ENCODE measurements around the gene ATP1A4. TPM values are rescaled to one million over a fixed set of nuclear protein-coding genes. Genes with fewer than 3 reads are reported as not detected.

ATP1A4 gene
- total and polyA plus RNA-seq, 10 of the 15 experiments (the other 5 are each of a cell fraction or from before 2014, with no cell fraction given): 0.31 to 1.0 (median 0.54) TPM

GRCh38 chr1:160123726-160124125 lies 27.7 kb upstream of the ATP1A4 start:
- FAIRE-seq (peak; percentile 38), DNase-seq (ENCODE audit: low read depth, low spot score) (no peak), ATAC-seq (no peak)
- no peak overlapping the region for H2AFZ ChIP-seq (ENCODE audit: control insufficient read depth, low read depth, low read length)
- no peaks in the 10 kb centered on the region for H3K4me1 ChIP-seq (ENCODE audit: control insufficient read depth, insufficient read depth, low read length)
- no peak overlapping the region for H3K27ac ChIP-seq (ENCODE audit: control insufficient read depth, insufficient read depth)
- no peaks in the 10 kb centered on the region for H4K20me1 ChIP-seq (ENCODE audit: control insufficient read depth, insufficient read depth)
- TF ChIP-seq BMI1 (IDR thresholded peaks at IDR 0.05; ENCODE audit: borderline replicate concordance) (no peak), JUND (IDR thresholded peaks at IDR 0.05; ENCODE audit: low read depth, low read length) (no peak), NFYB (IDR thresholded peaks at IDR 0.05; ENCODE audit: insufficient read depth, low read depth, low read length) (no peak), ZBED1 (IDR thresholded peaks at IDR 0.05; ENCODE audit: borderline replicate concordance) (no peak), KDM1A (IDR thresholded peaks at IDR 0.05; ENCODE audit: borderline replicate concordance) (no peak), NKRF (conservative IDR thresholded peaks at IDR 0.05) (no peak), HDAC2 (IDR thresholded peaks at IDR 0.05) (no peak), TAF1 (IDR thresholded peaks at IDR 0.05; ENCODE audit: borderline replicate concordance, low read depth, low read length) (no peak), LARP7 (IDR thresholded peaks at IDR 0.05) (no peak), TARDBP (IDR thresholded peaks at IDR 0.05; ENCODE audit: borderline replicate concordance) (no peak), SIN3A (IDR thresholded peaks at IDR 0.05; ENCODE audit: low read depth, low read length) (no peak), IRF5 (IDR thresholded peaks at IDR 0.05; ENCODE audit: borderline replicate concordance) (no peak), ZNF274 (IDR thresholded peaks at IDR 0.05; ENCODE audit: insufficient read depth, insufficient read length) (no peak), SIX5 (IDR thresholded peaks at IDR 0.05; ENCODE audit: low read depth, low read length, severe bottlenecking) (no peak)
- in situ Hi-C loops (cut with MboI) (no loop called here), intact Hi-C loops (cut with micrococcal nuclease; ENCODE audit: unreplicated experiment) (no loop called here)
- H3K27me3 ChIP-seq (replicated peaks in 1 of 2; ENCODE audit: control insufficient read depth in 2 of 2, insufficient read depth in 2 of 2, low read length in 1 of 2): peaks cover 0 to 1% of the 10 kb centered on the region in 2 experiments; a peak in 2 of 4 replicates
- no peaks in the 10 kb centered on the region for H3K36me3 ChIP-seq (ENCODE audit: control insufficient read depth in 2 of 2, insufficient read depth in 2 of 2, low read length in 1 of 2)
- no peaks in the 10 kb centered on the region for H3K9me3 ChIP-seq (replicated peaks; ENCODE audit: control insufficient read depth, insufficient read depth, low read length)
- H3K79me2 ChIP-seq (ENCODE audit: control insufficient read depth, insufficient read depth, low read length): no peaks in the 10 kb centered on the region
- no peak overlapping the region for H3K9ac ChIP-seq (ENCODE audit: control insufficient read depth, insufficient read depth, low read length)
- ChIA-PET CTCF (interaction anchor here (0.6 to 1.2 kb wide), 5 partner anchors 14 to 168 kb away, joined by 3 to 5 read pairs (median 3); no protein-coding TSS in a partner anchor), SMC1A (ENCODE audit: uncharacterized antibody, unreplicated experiment) (interaction anchor here (1.0 kb wide), 1 partner anchor 641 kb away, joined by 3 read pairs; no protein-coding TSS in a partner anchor), RAD21 (ENCODE audit: unreplicated experiment) (no interaction called here), POLR2A (no interaction called here)
- H3K4me3 ChIP-seq: no peak overlapping the region
- no peak overlapping the region for H3K4me2 ChIP-seq (ENCODE audit: control insufficient read depth, insufficient read depth)
- no TSS peak for BruUV-seq (replicated peaks)
